Epidermal melanocyte (primary cell): Measurements from ENCODE around the gene MDN1.

Experiments
- DNase-seq: peaks from one replicate; pipeline ENCODE4 v3.0.0; 2011; ENCODE audit warnings: low spot score; ENCODE audit not compliant: insufficient read length

Gene MDN1

GRCh38 chr6:89610149-89610642 is 209.4 kb downstream of the MDN1 start:
- peak; percentile 44 for DNase-seq

DNA sequence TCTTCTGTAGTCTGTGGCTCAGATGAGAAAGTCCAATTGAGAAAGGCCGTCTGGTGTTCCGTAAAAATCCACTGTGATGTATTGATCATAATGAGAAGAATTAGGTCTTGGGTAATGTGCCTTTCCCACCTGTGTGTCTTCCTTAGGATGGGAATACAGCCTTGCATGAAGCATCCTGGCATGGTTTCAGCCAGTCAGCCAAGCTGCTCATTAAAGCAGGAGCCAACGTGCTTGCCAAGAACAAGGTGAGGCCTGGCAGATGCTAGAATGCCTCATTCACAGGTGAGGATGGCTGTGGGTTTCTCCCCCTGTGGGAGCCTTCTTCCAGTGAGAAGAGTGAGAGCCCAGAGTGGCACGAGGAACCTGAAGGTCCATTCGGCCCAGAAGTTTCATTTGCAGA is 213.7 kb downstream of the MDN1 start:
- no peak for DNase-seq

- DNase-seq, result no peak
Measured at GRCh38 chr6:89604653-89605052, 214.9 kb downstream of the MDN1 start.

- DNase-seq, result no peak
Measured at GRCh38 chr6:89602166-89602565, 217.4 kb downstream of the MDN1 start.

GRCh38 chr6:89599727-89600126 is 219.9 kb downstream of the MDN1 start:
- DNase-seq, result no peak

- DNase-seq, result peak; percentile 67
Measured at GRCh38 chr6:89597988-89598387, 221.6 kb downstream of the MDN1 start.

- no peak for DNase-seq
Measured at GRCh38 chr6:89597372-89597771, 222.2 kb downstream of the MDN1 start.

GRCh38 chr6:89596484-89596883 is 223.1 kb downstream of the MDN1 start:
- no peak for DNase-seq

GRCh38 chr6:89596056-89596455 is 223.5 kb downstream of the MDN1 start:
- no peak for DNase-seq
